GM21825 (cell line): Measurements from ENCODE around the gene SPINT2.

Source experiments
- ATAC-seq: cut with Tn5 transposase; IDR thresholded peaks from one replicate; pipeline ENCODE4 v1.9.1; 2021; ENCODE audit warnings: mild to moderate bottlenecking, moderate library complexity; ENCODE audit not compliant: unreplicated experiment

Gene SPINT2

DNA sequence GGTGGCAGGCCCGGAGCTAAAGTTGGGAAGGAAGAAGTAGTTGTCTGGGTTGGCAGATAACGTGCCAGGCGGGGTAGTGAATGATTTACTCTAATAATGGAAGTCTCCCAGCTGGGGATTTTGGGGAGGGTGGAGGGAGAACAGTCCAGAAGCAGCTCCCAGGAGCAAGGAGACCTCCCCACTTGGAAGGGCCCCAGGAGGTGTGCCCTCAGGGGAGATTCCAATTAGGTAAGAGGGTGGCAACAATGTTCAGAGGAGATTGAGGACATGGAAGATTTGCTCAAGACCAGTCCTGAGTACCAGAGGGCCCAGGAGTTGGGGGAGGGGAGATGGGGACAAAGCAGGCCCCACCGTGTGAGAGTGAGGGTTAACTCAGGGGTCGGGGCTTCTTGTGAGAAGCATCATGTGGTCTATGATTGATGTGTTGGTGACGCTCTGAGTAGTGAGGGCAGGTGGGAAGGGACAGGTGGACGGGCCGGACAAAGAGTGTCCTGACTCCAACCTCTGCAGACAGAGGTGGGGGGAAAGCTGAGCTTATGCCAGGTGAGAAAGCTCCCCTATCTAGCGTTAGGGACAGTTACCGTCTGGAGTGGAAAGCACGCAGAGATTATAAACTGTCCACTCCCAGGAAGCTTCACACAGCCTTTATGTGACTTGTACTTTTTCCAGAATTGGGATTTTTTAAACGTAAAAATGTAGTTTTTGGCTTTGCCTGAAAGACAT lies 3.5 kb downstream of the SPINT2 start:
- ATAC-seq: no peak

DNA sequence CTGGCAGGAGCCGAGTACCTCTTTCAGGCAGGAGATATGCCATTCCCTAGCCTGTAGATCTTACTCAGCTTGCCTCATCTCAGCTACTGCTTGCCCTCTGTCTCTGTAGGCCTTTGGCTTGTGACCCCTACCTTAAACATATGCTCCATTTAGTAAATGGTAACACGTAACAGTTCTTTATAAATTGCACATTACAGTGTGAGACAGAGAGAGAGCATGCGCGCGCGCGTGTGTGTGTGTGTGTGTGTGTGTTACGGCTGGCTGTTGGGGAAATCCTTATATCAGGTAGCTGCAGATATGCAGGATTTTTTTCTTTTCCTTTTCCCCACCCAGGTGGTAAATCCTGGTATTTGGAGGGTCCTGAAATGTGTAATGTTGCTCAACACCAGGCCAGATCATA lies 4.2 kb downstream of the SPINT2 start:
- ATAC-seq: no peak

DNA sequence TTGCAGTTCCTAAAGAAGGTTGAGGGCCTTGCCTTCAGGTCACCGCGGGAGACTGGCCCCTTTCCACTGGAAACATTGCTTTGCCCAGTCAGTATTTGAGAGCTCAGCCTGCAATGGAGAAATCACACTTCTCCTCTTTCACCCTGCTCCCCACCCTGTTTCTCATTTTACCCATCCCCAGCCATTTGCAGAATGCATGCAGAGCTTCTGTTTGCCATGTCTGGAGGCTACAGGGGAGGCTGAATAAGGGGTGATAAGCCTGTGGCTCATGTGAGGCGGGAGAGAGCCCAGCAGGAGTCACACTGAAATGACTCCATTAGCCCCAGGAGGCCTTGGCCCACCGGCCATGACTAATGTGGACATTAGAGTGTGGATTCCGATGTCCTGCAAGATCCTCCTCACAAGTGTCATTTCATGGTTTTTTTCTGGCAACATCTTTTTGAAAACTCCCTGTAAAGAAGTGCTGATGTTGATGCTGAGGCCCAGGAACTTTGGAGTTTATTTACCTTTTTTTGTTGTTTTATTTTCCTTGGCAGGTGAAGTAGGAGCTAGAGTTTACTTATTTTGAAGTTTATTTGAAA lies 6.3 kb downstream of the SPINT2 start:
- no peak for ATAC-seq

DNA sequence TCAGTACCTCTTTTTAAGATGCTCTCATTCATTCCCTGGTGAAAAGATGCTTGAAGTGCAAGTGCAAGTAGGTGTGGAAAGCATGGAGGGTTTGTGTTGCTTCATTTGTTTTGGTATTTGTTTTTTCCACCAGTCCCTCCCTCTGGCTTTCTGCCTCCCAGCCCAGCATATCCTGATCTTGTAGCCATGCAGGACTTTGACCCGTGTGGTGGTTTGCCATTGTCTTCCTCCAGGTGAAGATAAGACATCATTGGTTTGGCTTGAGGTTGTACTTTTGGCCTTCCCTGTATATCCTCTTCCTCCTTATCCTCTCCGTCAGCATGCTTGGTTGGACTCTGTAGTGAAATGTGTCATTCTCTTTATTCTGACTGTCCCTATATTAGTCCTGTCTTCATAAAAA lies 9.1 kb downstream of the SPINT2 start:
- ATAC-seq: no peak

DNA sequence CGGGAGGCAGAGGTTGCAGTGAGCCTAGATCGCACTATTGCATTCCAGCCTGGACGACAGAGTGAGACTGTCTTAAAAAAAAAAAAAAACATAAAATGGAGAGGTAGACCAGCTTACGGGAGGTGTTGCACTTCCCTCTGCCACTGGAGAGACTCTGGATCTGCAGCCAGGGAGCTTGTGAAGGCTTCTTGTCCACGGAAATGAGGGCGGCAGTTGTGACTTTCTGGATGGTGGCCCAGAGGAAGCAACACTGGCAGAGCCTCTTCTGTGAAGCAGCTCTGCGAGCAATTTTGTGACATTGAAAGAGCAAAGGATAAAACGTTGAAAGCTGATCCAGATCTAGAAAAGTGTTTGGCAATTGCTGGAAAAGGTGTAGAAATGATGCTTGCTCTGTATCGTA lies 10.4 kb downstream of the SPINT2 start:
- ATAC-seq: no peak

DNA sequence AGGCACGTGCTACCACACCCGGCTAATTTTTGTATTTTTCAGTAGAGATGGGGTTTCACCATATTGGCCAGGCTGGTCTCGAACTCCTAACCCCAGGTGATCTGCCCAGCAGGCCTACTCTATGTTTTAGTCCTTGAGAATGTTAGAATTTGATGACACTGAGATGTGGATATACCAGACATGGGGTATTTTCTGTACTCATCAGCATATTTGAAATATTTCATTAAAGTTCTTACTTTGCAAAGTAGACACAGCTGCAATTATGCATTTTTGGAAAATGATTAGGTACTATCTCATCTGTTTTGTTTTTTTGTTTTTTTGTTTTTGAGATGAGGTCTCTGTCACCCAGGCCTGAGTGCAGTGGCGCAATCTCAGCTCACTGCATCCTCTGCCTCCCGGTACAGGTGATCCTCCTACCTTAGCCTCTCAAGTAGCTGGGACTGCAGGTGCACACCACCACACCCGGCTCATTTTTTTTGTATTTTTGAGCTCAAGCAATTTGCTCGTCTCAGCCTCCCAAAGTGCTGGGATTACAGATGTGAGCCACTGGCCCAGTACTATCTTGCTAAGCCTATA lies 12.7 kb downstream of the SPINT2 start:
- ATAC-seq: no peak

DNA sequence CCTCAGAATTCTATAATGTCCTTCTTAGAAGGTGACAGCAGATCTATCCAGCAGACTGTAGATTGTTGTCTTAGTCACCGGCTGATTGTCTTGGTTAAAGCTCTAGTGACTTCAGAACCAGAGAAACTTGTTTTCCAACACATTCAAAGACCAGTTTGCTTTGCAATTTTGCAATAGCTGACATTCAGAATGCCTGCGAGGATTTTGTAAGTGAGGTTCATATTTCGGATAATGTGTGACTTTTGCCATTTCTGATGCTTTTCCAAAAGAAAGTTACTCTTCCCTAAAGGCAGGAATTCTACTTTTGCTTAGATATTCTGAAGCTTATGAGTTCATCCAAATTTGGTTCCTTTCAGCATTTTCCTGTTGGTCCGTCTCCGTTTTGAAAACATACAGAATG lies 13.2 kb downstream of the SPINT2 start:
- no peak for ATAC-seq

DNA sequence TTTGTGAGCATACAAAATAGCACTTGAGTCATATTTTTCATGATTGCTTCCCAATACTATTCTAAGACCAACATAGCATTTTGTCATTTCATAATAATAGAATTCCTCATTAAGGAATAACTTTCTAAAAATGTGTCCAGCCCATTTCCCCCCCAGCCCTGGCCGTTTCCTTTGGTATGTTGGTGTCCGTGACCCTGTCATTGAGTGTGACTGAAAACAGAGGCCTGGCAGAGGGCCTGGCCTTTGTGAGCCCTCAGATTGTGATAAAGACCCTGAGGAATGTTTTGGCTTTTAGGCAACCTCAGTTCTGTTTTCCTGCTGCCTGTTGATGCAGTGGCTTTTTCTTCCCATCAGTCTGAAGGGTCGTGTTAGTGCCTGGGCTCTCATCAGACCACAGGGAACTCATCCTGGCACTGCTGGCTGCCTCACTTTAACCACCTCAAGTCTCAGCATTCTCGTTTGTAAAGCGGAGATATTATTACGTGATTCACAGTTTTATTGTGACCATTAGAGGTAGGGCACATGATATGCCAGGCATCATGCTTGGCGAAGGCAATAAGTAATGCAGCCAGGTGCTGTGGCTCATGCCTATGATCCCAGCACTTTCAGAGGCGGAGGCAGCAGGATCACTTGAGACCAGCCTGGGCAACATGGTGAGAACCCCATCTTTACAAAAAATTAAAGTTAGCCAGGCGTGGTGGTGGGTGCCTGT lies 13.8 kb downstream of the SPINT2 start:
- no peak for ATAC-seq

DNA sequence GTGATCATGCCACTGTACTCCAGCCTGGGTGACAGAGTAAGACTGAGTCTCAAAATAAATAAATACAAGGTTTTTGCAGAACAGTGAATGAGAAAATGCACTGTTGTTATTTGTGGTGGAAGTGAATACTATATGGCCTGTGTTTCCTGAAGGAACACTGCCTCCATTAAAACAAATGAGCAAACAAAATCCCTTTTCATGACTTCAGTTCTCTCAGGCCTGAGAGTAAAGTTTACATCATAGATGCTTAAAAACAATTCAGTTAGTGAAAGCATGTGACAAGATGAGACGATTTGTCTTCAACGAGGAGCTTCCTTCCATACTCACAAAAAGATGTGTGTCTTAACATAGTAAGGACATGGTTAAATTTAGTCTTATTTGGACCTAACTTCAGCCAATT lies 14.4 kb downstream of the SPINT2 start:
- ATAC-seq: no peak

DNA sequence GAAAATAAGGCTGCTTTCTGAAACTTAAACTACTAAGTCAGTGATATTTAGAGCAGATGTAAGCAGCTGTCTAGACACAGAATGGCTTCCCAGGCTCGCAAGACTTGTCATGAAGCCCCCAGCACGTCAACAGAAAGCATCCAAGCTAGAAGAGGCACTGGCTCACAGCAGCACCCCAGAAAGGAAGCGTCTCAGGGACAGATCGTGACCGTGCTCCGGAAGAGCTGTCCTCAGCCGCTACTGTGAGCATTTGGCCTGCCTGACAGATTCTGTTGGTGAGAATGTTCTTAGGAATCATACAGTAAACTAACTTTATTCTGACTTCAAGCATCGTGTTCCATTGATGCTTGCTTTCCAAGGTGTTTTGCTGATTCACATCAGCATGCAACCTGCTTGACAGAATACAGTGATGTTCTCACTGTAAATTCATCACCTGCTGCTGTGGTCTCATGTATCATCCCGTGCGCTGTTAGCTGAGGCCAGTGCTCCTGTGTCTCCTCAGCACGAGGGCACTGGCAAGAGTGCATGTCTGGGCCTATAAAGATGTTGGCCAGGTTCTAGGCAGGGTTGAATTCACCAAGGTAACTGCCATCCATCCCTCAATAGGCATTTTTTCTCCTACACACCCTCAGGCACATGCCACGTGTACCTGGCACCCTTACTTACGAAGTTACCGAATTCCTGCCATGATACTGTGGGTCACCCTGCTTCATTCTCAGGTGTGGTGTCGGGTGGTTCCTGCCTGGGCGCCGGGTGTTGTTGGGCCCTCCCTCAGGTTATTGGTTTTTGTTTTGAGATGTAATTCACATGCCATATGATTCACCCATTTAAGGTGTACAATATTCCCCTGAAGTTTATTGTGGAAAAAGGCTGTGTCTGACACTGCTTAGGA lies 15.9 kb downstream of the SPINT2 start:
- ATAC-seq: no peak

DNA sequence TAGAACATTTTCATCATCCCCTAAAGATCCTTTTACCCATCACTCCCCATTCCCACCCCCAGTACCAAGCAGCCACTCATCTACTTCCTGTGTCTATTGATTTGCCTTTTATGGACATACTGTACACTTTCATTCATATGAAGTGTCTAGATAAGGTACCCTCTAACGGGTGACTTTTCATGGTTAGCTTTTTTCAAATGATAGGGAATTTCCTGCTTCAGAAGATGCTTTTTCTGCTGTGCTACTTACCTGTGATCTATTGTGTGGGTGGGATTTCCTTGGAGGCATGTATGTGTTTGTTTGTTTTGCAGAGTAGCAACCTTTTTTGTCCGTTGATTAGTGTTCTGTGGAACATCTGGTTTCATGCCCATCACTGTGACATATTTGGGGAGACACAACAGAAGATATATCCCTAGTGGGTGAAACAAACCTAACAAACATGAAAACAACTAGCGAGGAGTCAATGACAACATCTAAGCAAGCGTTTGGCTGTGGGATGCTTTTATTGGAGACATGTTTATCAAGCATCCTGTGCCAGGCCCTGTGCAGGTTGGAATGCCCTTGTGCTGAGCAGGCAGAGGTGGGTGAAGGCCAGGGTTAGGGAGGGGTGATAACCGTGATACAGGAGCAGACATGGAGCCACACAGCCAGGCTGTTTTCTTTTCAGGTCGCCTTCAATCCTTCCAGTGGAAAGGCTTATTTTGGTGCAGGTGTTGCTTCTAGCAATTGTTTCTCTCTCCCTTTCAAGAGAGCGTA lies 17.6 kb downstream of the SPINT2 start:
- ATAC-seq: no peak

DNA sequence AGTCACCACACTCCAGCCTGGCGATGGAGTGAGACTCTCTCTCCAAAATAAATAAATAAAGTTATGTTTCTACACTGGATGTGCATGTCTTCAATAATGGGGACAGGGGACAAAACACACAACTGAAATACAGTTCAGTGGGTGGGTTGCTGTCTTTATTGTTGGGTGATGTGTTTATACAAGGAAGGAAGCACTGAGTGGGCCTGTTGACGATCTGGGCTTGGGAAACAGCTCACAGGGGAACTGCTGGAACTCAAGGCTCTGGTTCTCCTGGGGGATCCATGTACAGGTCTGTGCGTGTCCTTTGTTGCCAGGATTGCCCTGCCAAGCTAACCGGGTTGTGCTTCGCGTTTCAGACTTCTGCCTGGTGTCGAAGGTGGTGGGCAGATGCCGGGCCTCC lies 18.9 kb downstream of the SPINT2 start:
- no peak for ATAC-seq

DNA sequence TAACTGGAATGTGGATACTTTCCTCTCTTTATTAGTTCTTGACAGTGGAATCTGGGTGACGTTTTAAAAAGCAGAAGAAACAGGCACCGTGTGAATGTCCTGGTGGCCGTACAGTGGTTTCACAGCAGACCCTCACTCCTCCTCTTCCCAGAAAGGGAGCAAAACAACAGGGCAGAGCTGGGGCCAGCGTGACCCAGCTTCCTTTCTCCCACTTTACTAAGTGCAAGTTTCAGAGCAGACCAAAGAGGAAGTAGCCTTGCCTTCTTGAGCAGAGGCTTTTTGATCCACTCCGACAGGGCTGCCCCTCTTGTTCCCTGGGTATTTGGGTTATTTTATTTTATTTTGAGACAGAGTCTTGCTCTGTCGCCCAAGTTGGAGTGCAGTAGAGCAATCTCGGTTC lies 20.0 kb downstream of the SPINT2 start:
- no peak for ATAC-seq

DNA sequence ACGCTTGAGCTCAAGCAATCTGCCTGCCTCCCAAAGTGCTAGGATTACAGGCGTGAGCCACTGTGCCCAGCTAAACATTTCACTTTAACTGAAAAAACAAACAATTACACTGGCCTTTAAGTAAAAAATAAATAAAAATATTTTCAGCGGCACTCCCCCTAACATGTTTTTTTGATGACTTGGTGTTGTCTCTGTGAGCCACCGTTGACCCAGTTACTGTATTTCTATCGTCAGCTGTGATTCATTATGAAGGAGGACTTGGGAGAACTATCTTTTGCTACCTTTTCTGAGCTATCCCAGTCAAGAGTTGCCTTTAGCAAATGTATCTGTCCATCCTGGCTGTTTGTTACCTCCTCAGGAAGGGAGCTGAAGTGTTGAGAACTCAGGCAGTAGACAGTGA lies 21.2 kb downstream of the SPINT2 start:
- ATAC-seq: no peak

DNA sequence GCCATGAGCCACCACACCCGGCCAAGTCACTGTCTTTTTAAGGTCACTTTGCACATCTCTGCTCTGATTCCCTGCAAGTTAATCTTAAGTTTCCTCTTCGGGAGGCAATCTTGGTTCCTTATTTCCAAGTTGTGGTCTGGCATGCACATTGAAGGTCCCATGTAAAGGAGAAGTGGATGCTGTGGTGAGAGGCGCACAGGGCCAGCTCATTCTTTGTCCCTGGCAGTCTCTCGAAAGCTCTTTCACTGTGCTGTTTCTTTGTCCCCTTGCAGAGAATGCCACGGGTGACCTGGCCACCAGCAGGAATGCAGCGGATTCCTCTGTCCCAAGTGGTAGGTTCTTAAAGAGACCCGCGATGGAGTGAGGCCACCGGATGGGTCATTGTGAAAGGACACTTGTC lies 23.2 kb downstream of the SPINT2 start:
- ATAC-seq: no peak

DNA sequence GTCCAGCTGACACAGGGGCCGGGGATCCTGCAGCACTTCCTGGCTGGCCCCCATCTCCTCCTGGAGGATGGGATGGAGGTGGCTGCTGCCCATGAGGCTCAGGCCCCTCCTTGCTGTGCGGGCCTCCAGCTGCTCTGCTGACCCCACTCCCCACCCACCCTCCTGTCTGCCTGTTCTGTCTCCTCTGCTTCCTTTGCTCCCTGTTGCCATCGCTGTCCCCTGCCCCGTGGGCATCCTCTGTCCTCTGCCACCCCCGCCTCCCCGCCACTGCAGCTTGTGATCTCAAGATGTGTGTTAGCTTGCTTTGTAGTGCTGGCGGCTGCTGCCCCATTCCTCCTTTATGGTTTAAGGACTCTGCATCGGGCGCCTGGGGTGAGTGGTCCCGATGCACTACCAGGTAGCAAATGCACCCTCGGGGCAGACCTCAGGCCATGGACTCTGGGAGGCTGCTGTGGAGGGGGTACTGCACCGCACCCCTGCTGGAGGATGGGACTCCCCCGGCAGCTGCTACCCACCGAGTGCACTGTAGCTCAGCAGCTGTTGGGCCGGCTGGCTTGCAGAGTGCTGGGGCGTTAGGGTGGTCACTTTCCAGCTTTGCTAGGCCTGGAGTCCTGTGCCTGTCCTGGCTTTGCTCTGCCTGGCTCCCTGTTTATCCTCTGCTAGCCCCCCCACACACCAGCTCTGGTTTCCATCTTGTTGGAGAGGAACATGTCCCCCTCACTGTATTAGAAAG lies 23.9 kb downstream of the SPINT2 start:
- no peak for ATAC-seq

DNA sequence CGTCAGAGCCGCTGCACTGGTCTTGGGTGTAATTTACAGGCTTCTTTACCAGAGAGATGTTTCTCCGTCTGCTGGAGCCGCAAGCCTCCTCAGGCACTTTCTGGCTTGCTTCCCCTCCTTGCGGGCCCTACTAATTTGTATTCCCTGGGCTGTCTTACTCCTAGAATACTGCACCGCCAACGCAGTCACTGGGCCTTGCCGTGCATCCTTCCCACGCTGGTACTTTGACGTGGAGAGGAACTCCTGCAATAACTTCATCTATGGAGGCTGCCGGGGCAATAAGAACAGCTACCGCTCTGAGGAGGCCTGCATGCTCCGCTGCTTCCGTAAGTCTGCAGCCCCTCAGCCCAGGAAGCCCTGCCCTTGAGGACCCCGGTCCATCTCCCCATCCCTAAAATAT lies 25.6 kb downstream of the SPINT2 start:
- no peak for ATAC-seq

DNA sequence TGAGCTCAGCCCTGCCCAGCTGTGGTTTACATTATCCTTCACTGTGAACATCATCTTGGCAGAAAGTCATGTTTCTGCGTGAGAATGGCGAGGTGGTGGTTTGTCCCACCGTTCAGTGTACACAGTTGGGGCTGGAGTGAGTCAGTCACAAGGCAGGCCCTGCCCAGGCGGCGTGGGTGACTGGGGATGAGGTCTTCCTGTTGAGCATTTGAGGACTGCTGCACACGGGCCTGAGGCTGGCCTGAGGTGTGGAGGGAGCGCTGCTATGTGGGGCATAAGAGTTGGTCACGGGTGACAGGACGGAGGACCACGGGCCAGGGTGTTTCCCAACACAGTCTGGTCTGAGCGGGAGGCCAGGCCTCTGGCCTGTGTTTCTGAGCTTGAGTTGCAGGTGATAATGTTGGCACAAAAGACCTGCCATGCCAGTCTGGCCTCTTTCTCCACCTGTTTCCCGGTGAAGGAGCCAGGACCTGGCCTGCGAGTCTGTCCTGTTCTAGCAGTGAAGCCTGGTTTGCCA lies 26.3 kb downstream of the SPINT2 start:
- ATAC-seq: no peak

DNA sequence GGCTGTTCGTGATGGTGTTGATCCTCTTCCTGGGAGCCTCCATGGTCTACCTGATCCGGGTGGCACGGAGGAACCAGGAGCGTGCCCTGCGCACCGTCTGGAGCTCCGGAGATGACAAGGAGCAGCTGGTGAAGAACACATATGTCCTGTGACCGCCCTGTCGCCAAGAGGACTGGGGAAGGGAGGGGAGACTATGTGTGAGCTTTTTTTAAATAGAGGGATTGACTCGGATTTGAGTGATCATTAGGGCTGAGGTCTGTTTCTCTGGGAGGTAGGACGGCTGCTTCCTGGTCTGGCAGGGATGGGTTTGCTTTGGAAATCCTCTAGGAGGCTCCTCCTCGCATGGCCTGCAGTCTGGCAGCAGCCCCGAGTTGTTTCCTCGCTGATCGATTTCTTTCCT lies 27.5 kb downstream of the SPINT2 start:
- no peak for ATAC-seq
